ENCODE results near the gene NUP153. TPM values are rescaled to one million over a fixed set of nuclear protein-coding genes. Genes with fewer than 3 reads are reported as not detected.
A peak's percentile ranks its signal among the peaks of the same experiment; 100 is the strongest.
"Not testable (repeated sequence)": the region's sequence is repeated elsewhere in the genome, so short reads cannot be mapped to it uniquely, and the experiment has no call there.

The NUP153 gene
- total RNA-seq, 3 donors from 2014 or later (not counting 1 experiment from before 2014, with no cell fraction given), result 67.5 to 74.9 (median 68.0) TPM

DNA sequence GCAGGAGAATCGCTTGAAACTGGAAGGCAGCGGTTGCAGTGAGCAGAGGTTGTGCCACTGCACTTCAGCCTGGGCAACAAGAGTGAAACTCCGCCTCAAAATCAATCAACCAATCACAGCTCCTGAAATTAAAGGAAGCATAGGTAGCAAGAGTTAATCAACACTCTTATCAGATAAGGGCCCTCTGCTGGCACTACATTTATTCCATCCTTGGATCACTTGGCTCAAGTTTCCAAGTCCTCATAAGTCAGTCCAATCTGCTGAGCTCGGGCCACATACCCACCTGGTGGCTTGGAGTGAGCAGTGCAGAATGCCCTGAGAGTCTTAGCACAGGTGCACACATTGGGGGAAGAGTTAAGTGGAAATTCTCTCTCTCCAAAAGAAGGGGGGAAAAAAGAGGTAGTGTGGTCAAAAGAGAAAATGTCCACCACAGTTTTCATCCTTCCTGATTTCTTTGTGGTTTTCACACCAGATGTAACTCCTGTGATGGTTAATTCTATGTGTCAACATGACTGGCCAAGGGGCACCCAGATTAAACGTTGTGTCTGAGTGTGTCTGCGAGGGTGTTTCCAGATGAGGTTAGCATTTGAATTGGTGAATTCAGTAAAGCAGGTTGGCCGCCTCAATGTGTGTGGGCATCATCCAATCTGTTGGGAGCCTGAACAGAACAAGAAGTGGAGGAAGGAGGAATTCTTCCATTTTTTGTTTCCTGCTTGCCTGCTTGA lies 120.8 kb downstream of the NUP153 start:
- Mint-ChIP-seq H3K27ac (peak overlapping the region in 1 of 2 donors; percentile 31), H3K27me3 (ENCODE audit: low read depth in 2 of 2) (peaks cover 0 to 5% of the 10 kb centered on the region in 2 donors), H3K9me3 (no peaks in the 10 kb centered on the region), H3K36me3 (no peaks in the 10 kb centered on the region), H3K4me3 (no peak overlapping the region), H3K4me1 (peaks cover 18 to 23% of the 10 kb centered on the region in 2 donors)
- Histone ChIP-seq H3K27ac (ENCODE audit: low read length) (no peak overlapping the region), H3K4me1 (ENCODE audit: control insufficient read depth, insufficient read depth, low read length) (peaks cover 14% of the 10 kb centered on the region), H3K36me3 (ENCODE audit: control insufficient read depth, insufficient read depth, low read length) (no peaks in the 10 kb centered on the region), H3K4me3 (ENCODE audit: low read length) (no peak overlapping the region), H3K27me3 (ENCODE audit: control insufficient read depth, insufficient read depth, low read length) (no peaks in the 10 kb centered on the region), H3K9me3 (ENCODE audit: control insufficient read depth, insufficient read depth, low read length) (no peaks in the 10 kb centered on the region)
- peak in 1 of 2 donors; percentile 29 for DNase-seq
- intact Hi-C loops (cut with micrococcal nuclease), result loop anchor here (2.0 kb wide), 1 partner anchor 429 kb away; no protein-coding TSS in a partner anchor
- ATAC-seq, result peak; percentile 62 to 75 (median 68)
- 57% methylated on average over 7 of the region's 7 CpGs for WGBS (ENCODE audit: insufficient coverage)
- TF ChIP-seq CTCF (IDR thresholded peaks at IDR 0.05), result no peak

DNA sequence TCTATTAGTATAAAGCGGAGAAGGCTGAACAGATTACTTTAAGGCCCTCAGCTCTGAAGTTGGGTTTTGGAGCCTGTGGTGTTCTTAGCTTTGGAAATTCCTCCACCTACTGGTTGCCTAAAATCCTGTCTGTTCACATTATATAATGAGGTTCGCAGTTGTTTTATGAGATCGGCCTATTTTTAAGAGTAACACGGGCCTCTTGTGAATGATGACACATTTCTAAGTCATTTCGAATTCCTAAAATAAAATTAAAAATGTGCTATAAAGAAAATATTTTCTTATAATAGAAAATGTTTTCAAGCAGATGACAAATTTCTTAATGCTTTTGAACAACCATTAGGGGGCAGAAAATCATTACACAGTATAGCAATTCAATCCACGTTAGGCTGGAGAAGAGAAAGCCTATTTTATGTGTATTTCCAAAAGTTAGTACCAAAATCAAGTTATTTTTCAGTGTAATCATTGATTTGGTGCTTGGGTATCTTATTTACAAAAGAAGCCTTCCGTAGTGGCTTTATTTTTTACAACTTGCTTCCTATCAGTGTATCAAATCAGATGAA lies 122.4 kb downstream of the NUP153 start:
- Histone ChIP-seq H3K36me3 (ENCODE audit: control insufficient read depth, insufficient read depth, low read length) (no peaks in the 10 kb centered on the region), H3K9me3 (ENCODE audit: control insufficient read depth, insufficient read depth, low read length) (no peaks in the 10 kb centered on the region), H3K4me1 (ENCODE audit: control insufficient read depth, insufficient read depth, low read length) (peaks cover 15% of the 10 kb centered on the region), H3K4me3 (ENCODE audit: low read length) (no peak overlapping the region), H3K27me3 (ENCODE audit: control insufficient read depth, insufficient read depth, low read length) (peaks cover 2% of the 10 kb centered on the region), H3K27ac (ENCODE audit: low read length) (no peak overlapping the region)
- intact Hi-C loops (cut with micrococcal nuclease), result loop anchor here (1.0 to 5.0 kb wide), 3 partner anchors 220 to 428 kb away; no protein-coding TSS in a partner anchor
- Mint-ChIP-seq H3K4me1 (peaks cover 18 to 30% of the 10 kb centered on the region in 2 donors), H3K36me3 (no peaks in the 10 kb centered on the region), H3K4me3 (no peak overlapping the region), H3K9me3 (no peaks in the 10 kb centered on the region), H3K27me3 (ENCODE audit: low read depth in 2 of 2) (peaks cover 3 to 6% of the 10 kb centered on the region in 2 donors), H3K27ac (peak overlapping the region in 1 of 2 donors; percentile 14)
- DNase-seq (peak in 1 of 2 donors; percentile 70), ATAC-seq (peak; percentile 53 to 64 (median 58))
- 0% methylated on average over 1 of the region's 7 CpGs for WGBS (ENCODE audit: insufficient coverage)
- peak; percentile 80 for TF ChIP-seq CTCF (IDR thresholded peaks at IDR 0.05)

GRCh38 chr6:17583811-17584210 lies 122.9 kb downstream of the NUP153 start:
- Histone ChIP-seq H3K36me3 (ENCODE audit: control insufficient read depth, insufficient read depth, low read length) (no peaks in the 10 kb centered on the region), H3K27me3 (ENCODE audit: control insufficient read depth, insufficient read depth, low read length) (peaks cover 2% of the 10 kb centered on the region), H3K9me3 (ENCODE audit: control insufficient read depth, insufficient read depth, low read length) (no peaks in the 10 kb centered on the region), H3K4me1 (ENCODE audit: control insufficient read depth, insufficient read depth, low read length) (peaks cover 15% of the 10 kb centered on the region), H3K27ac (ENCODE audit: low read length) (no peak overlapping the region), H3K4me3 (ENCODE audit: low read length) (no peak overlapping the region)
- no peak for ATAC-seq
- H3K27me3 Mint-ChIP-seq (ENCODE audit: low read depth in 2 of 2), result peaks cover 3 to 6% of the 10 kb centered on the region in 2 donors
- H3K4me1 Mint-ChIP-seq, result peaks cover 18 to 30% of the 10 kb centered on the region in 2 donors
- H3K9me3 Mint-ChIP-seq, result no peaks in the 10 kb centered on the region
- no peaks in the 10 kb centered on the region for H3K36me3 Mint-ChIP-seq
- DNase-seq, result no peak
- 40% methylated on average over 5 of the region's 5 CpGs for WGBS (ENCODE audit: insufficient coverage)
- H3K27ac Mint-ChIP-seq, result no peak overlapping the region
- no peak overlapping the region for H3K4me3 Mint-ChIP-seq
- intact Hi-C loops (cut with micrococcal nuclease), result loop anchor here (1.0 to 5.0 kb wide), 3 partner anchors 220 to 427 kb away; no protein-coding TSS in a partner anchor
- TF ChIP-seq CTCF (IDR thresholded peaks at IDR 0.05), result no peak

- Mint-ChIP-seq H3K4me1 (peaks cover 13 to 23% of the 10 kb centered on the region in 2 donors), H3K27me3 (ENCODE audit: low read depth in 2 of 2) (peaks cover 6 to 23% of the 10 kb centered on the region in 2 donors), H3K4me3 (peak overlapping the region; percentile 49), H3K36me3 (peaks cover 14% of the 10 kb centered on the region)
- not testable (repeated sequence) for DNase-seq; H3K9me3 ChIP-seq (ENCODE audit: control insufficient read depth, insufficient read depth, low read length); H3K27ac Mint-ChIP-seq; H3K36me3 ChIP-seq (ENCODE audit: control insufficient read depth, insufficient read depth, low read length); H3K27me3 ChIP-seq (ENCODE audit: control insufficient read depth, insufficient read depth, low read length); H3K9me3 Mint-ChIP-seq; H3K4me3 ChIP-seq (ENCODE audit: low read length); H3K27ac ChIP-seq (ENCODE audit: low read length); ATAC-seq
- 92% methylated on average over 6 of the region's 7 CpGs for WGBS (ENCODE audit: insufficient coverage)
- H3K4me1 ChIP-seq (ENCODE audit: control insufficient read depth, insufficient read depth, low read length), result peaks cover 14% of the 10 kb centered on the region
- intact Hi-C loops (cut with micrococcal nuclease), result loop anchor here (5.0 kb wide), 1 partner anchor 236 kb away; no protein-coding TSS in a partner anchor
These were observed 125.4 kb downstream of the NUP153 start for GRCh38 chr6:17581282-17581681.

All from natural killer cell (primary cell).